ENCODE measurements around the gene XDH.

The XDH gene

GRCh38 chr2:31359229-31359628 is 55.3 kb downstream of the XDH start:
- Histone ChIP-seq H3K4me1 (no peaks in the 10 kb centered on the region), H3K27ac (no peak overlapping the region), H3K9me3 (no peaks in the 10 kb centered on the region), H3K36me3 (no peaks in the 10 kb centered on the region), H3K27me3 (no peaks in the 10 kb centered on the region), H3K4me3 (no peak overlapping the region)
- no peak for TF ChIP-seq CTCF (IDR thresholded peaks at IDR 0.05)
- DNase-seq: no peak
- intact Hi-C loops (cut with DNase I; ENCODE audit: low total_unique reads): no loop called here

- Histone ChIP-seq H3K4me3 (no peak overlapping the region), H3K27ac (no peak overlapping the region), H3K27me3 (peaks cover 0 to 4% of the 10 kb centered on the region in 2 donors), H3K36me3 (no peaks in the 10 kb centered on the region), H3K4me1 (no peaks in the 10 kb centered on the region), H3K9me3 (no peaks in the 10 kb centered on the region)
- no peak for TF ChIP-seq CTCF (IDR thresholded peaks at IDR 0.05)
- intact Hi-C loops (cut with DNase I; ENCODE audit: low total_unique reads): no loop called here
- DNase-seq: no peak
These were observed 59.7 kb downstream of the XDH start for GRCh38 chr2:31354837-31355236.

- no peaks in the 10 kb centered on the region for H3K36me3 ChIP-seq
- no peak for DNase-seq
- H3K27ac ChIP-seq: no peak overlapping the region
- no peaks in the 10 kb centered on the region for H3K9me3 ChIP-seq
- no peak for TF ChIP-seq CTCF (IDR thresholded peaks at IDR 0.05)
- peaks cover 0 to 4% of the 10 kb centered on the region in 2 donors for H3K27me3 ChIP-seq
- intact Hi-C loops (cut with DNase I; ENCODE audit: low total_unique reads): no loop called here
- H3K4me1 ChIP-seq: no peaks in the 10 kb centered on the region
- no peak overlapping the region for H3K4me3 ChIP-seq
These were observed 61.4 kb downstream of the XDH start for GRCh38 chr2:31353179-31353578.

- no peaks in the 10 kb centered on the region for H3K9me3 ChIP-seq
- H3K36me3 ChIP-seq: no peaks in the 10 kb centered on the region
- no peaks in the 10 kb centered on the region for H3K4me1 ChIP-seq
- H3K4me3 ChIP-seq: no peak overlapping the region
- intact Hi-C loops (cut with DNase I; ENCODE audit: low total_unique reads): no loop called here
- no peak for TF ChIP-seq CTCF (IDR thresholded peaks at IDR 0.05)
- no peak overlapping the region for H3K27ac ChIP-seq
- peaks cover 0 to 6% of the 10 kb centered on the region in 2 donors for H3K27me3 ChIP-seq
- no peak for DNase-seq
These were observed 64.9 kb downstream of the XDH start for GRCh38 chr2:31349684-31350083.

GRCh38 chr2:31349160-31349559 is 65.4 kb downstream of the XDH start:
- Histone ChIP-seq H3K36me3 (no peaks in the 10 kb centered on the region), H3K4me1 (no peaks in the 10 kb centered on the region), H3K27ac (no peak overlapping the region), H3K4me3 (no peak overlapping the region), H3K27me3 (peaks cover 0 to 10% of the 10 kb centered on the region in 2 donors), H3K9me3 (no peaks in the 10 kb centered on the region)
- no peak for DNase-seq
- intact Hi-C loops (cut with DNase I; ENCODE audit: low total_unique reads): no loop called here
- no peak for TF ChIP-seq CTCF (IDR thresholded peaks at IDR 0.05)

GRCh38 chr2:31348618-31349017 is 65.9 kb downstream of the XDH start:
- Histone ChIP-seq H3K4me1 (no peaks in the 10 kb centered on the region), H3K27ac (no peak overlapping the region), H3K9me3 (no peaks in the 10 kb centered on the region), H3K36me3 (no peaks in the 10 kb centered on the region), H3K4me3 (no peak overlapping the region), H3K27me3 (peaks cover 0 to 8% of the 10 kb centered on the region in 2 donors)
- DNase-seq: no peak
- no peak for TF ChIP-seq CTCF (IDR thresholded peaks at IDR 0.05)
- intact Hi-C loops (cut with DNase I; ENCODE audit: low total_unique reads): no loop called here

Data from tibial artery (tissue), 4 donors.